ENCODE measurements around the gene ATRIP.

ATRIP gene

DNA sequence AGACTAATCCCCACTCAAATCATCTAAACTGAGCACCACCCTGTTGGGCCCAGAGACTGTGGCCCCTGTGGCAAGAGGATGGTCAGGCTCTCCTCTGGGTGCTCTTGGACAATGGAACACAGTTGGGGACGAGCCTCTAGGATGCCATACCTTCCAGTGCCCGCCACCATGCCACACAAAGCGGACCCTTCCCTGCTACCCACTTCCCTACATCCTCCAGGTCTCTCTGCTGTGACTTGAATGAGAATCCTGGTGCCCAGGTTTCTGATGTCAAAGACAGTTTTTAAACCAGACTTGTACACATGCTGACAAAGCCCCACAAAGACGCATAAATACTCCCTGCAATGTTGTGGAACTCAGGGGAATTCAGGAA is 11.3 kb upstream of the ATRIP start:
- TF ChIP-seq, protein P1, sequence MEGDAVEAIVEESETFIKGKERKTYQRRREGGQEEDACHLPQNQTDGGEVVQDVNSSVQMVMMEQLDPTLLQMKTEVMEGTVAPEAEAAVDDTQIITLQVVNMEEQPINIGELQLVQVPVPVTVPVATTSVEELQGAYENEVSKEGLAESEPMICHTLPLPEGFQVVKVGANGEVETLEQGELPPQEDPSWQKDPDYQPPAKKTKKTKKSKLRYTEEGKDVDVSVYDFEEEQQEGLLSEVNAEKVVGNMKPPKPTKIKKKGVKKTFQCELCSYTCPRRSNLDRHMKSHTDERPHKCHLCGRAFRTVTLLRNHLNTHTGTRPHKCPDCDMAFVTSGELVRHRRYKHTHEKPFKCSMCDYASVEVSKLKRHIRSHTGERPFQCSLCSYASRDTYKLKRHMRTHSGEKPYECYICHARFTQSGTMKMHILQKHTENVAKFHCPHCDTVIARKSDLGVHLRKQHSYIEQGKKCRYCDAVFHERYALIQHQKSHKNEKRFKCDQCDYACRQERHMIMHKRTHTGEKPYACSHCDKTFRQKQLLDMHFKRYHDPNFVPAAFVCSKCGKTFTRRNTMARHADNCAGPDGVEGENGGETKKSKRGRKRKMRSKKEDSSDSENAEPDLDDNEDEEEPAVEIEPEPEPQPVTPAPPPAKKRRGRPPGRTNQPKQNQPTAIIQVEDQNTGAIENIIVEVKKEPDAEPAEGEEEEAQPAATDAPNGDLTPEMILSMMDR (IDR thresholded peaks at IDR 0.05; ENCODE audit: insufficient read depth, missing control alignments) = no peak
- FAIRE-seq = no peak
- DNase-seq (ENCODE audit: insufficient read length, low spot score) = no peak

DNA sequence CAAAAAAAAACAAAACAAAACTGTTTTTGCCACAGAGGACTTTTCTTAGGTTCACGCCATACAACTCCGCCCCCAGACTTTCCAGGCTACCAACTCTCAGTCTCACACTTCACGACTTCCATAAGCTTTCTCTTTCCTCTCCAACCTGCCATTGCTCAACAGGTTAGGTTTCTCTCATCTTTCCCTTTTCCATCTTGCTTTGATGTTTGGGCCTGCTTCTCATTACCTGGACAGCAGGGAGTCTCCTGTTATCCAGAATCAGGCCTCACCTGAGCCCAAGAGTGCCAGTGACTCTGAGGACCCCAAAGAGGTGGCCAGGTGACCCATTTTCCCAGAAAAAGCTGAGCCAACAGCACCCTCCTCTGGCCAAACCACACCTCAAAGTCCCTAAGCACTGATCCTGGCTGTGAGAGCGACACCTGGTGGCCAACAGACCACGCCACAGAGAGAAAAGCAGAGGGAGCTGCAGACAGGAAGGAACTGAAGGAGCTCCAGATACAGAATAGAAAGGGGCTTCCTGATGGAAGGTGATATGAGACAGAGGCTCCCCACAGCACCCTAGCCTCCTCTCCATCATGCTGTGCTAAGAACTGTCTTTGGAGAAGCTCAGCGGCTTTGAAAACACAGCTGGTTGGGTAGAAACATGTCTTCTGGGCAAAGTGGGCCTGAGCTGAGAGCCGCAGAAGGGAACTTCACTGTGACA is 10.6 kb upstream of the ATRIP start:
- FAIRE-seq (peak; percentile 11), DNase-seq (ENCODE audit: insufficient read length, low spot score) (peak; percentile 95)
- TF ChIP-seq, protein P1 (IDR thresholded peaks at IDR 0.05; ENCODE audit: insufficient read depth, missing control alignments) = peak; percentile 100

DNA sequence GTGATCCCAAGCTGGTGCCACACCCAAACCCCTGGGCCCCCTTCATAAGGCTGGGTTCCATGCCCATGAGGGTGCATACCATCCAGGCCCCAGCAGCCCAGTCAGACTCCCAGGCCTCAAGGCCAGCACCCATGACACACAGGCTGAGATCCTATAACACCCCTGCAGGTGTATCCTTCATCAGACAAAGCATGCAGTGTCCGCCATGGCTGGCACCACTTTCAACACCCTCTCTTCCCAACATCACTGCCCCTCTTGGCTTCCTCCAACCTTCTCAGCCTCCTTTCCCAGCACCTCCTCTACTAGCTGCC is 10.1 kb upstream of the ATRIP start:
- TF ChIP-seq, protein P1 (IDR thresholded peaks at IDR 0.05; ENCODE audit: insufficient read depth, missing control alignments) = no peak
- FAIRE-seq = no peak
- DNase-seq (ENCODE audit: insufficient read length, low spot score) = no peak

DNA sequence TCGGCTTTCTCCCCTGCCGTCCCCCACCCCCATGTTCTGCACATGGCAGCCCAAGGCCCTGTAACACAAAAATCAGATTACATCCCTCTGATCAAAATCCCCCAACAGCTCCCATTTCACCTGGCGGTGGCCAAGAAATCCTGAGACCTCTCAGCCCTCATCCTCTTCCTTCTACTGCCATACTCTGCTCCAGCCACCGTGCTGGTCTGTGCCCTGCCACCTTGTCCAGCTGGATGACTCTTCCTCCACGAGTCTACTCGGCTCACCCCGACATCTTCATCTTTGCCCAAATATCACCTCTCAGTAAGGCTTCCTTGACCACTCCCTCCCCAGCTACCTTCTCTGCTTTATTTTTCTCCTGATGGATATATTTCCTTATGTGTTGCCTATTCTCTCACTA is 9.7 kb upstream of the ATRIP start:
- FAIRE-seq (no peak), DNase-seq (ENCODE audit: insufficient read length, low spot score) (no peak)
- TF ChIP-seq, protein P1 (IDR thresholded peaks at IDR 0.05; ENCODE audit: insufficient read depth, missing control alignments) = no peak

DNA sequence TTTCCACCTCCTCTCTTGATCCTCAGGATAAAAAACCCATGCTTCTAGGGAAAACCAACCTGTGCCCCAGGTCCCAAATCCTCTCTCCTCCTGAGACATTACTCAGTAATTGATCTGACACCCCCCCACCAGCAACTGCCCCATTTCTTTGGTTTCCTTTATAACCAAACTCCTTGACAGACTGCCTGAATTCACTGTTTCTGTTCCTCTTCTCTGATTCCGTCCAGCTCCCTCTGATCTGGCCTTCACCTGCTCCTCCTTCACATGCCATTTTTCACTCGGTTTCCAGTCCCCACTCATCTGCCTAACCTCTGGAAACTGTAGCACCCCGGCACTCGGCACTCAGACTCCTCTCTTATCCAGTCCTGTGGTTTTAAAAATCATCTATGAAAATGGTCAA is 8.7 kb upstream of the ATRIP start:
- FAIRE-seq (no peak), DNase-seq (ENCODE audit: insufficient read length, low spot score) (no peak)
- TF ChIP-seq, protein P1 (IDR thresholded peaks at IDR 0.05; ENCODE audit: insufficient read depth, missing control alignments) = no peak

DNA sequence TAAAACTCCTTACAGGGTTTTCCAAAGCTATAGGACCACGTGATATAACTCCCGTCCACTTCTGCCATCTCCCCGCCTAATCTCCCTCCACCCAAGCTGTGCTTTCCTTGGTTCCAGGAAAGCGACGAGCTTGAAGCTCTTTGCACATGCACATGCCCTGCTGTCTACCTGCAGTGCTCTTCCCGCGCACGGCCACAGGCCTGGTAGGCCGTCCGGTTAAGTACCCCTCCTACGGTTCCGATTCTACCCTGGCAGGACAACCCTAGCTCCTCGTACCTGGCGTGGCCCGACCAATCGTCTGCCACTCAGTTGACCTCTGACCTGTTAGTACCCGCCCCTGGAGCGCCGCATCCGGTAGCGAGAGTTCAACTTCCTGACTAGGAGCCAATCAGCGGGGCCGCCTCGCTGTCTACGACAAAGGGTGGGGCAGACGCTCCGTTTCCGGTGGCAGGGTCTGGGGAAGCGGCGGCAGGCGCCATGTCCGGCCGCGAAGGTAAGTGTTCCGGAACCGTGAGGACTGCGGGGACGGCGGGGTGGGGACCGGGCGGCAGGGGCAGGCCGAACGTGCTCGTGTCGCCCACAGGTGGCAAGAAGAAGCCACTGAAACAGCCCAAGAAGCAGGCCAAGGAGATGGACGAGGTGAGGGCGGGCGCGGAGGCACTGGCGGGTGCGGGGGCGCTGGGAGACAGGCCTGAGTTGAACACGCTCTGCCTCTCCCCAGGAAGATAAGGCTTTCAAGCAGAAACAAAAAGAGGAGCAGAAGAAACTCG is 6.5 kb upstream of the ATRIP start, which contains the start of the genes CCDC51 and TMA7:
CCDC51 (minus strand) TSS at position 300 of the 770 bp plus-strand sequence. CDS start 4,991 bp downstream, outside the sequence.
TMA7 (plus strand) TSS at position 438 of the 770 bp plus-strand sequence; CDS start at position 478, 40 bp downstream.
- FAIRE-seq (no peak), DNase-seq (ENCODE audit: insufficient read length, low spot score) (peak; percentile 91)
- TF ChIP-seq, protein P1 (IDR thresholded peaks at IDR 0.05; ENCODE audit: insufficient read depth, missing control alignments) = no peak

DNA sequence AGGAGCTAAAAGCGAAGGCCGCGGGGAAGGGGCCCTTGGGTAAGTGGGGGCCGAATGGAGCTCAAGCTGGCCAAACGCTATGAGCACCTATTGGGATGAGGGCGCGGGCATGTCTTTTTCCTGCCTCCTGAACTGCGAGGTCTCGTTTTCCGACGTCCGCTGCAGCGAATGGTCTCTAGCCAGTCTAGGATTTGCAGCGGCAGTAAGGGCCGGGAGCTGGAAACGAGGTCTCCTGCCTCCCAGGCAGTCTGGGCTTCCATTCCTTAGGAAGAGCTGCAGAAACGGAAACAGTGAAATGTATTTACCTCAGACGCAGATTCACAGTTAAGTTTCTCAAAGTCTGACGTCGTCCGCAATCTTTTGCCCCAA is 6.0 kb upstream of the ATRIP start:
- FAIRE-seq (no peak), DNase-seq (ENCODE audit: insufficient read length, low spot score) (no peak)
- TF ChIP-seq, protein P1 (IDR thresholded peaks at IDR 0.05; ENCODE audit: insufficient read depth, missing control alignments) = no peak

Data from D721Med (cell line).